GM12878 (cell line): Measurements from ENCODE around the gene SLC25A52. TPM values are rescaled to one million over a fixed set of nuclear protein-coding genes. Genes with fewer than 3 reads are reported as not detected.

Experiments
- ATAC-seq: fragments of 200-7000 bp; cut with Tn5 transposase; 3 replicates; pipeline ENCODE4 v1.9.1; 2020; ENCODE audit warnings: mild to moderate bottlenecking, moderate library complexity
- BruUV-seq: library from RNA; stranded (reverse); fragments of 400-500 nt; replicated peaks from 2 replicates; lab custom pipeline; 2021; lab: Mats Ljungman, UMichigan
- CTCF ChIA-PET: fragments of 300-600 bp; sonication (Branson Sonifier 250); formaldehyde crosslinking; extraction: SDS; loops from one replicate; lab custom pipeline; 2021; ENCODE audit warnings: inconsistent platforms; lab: Yijun Ruan, JAX
- POLR2A ChIA-PET: fragments of 350-600 bp; formaldehyde crosslinking; extraction: SDS; loops from one replicate; lab custom pipeline; 2021; ENCODE audit warnings: inconsistent platforms; lab: Charles Lee
- RAD21 ChIA-PET: fragments of 300-600 bp; sonication (Branson Sonifier 250); formaldehyde crosslinking; loops from one replicate; lab custom pipeline; 2023; ENCODE audit warnings: antibody characterized with exemption; ENCODE audit not compliant: unreplicated experiment; lab: Charles Lee
- SMC1A ChIA-PET: fragments of 300-600 bp; sonication (Branson Sonifier 250); formaldehyde crosslinking; loops from one replicate; lab custom pipeline; 2023; ENCODE audit not compliant: unreplicated experiment, uncharacterized antibody; lab: Charles Lee
- DNase-seq: peaks from one replicate; pipeline ENCODE4 v3.0.0-alpha.2; 2011; ENCODE audit warnings: low read depth, low spot score
- FAIRE-seq: peaks from 3 replicates; lab custom pipeline; 2011; peaks lifted over from hg19 to GRCh38; lab: Jason Lieb, UNC
- H2AFZ ChIP-seq: 2 replicates; pipeline ENCODE4 v1.6.0; 2011; ENCODE audit warnings: low read depth, low read length, control low read depth; ENCODE audit not compliant: control insufficient read depth
- H3K27ac ChIP-seq: 2 replicates; pipeline ENCODE4 v1.5.1; 2011; ENCODE audit warnings: control low read depth; ENCODE audit not compliant: control insufficient read depth, insufficient read depth
- H3K27me3 ChIP-seq, 2 experiments: replicated peaks in 1 of 2; 2 replicates each; pipeline versions ENCODE4 v1.6.0 to v1.6.1; 2011; ENCODE audit warnings: low read length in 1 of 2; ENCODE audit not compliant: control insufficient read depth in 2 of 2, insufficient read depth in 2 of 2
- H3K36me3 ChIP-seq, 2 experiments: 2 replicates each; pipeline ENCODE4 v1.5.1; 2011; ENCODE audit warnings: low read length in 1 of 2; ENCODE audit not compliant: control insufficient read depth in 2 of 2, insufficient read depth in 2 of 2
- H3K4me1 ChIP-seq: 2 replicates; pipeline ENCODE4 v1.6.1; 2011; ENCODE audit warnings: mild to moderate bottlenecking, low read length, moderate library complexity, mixed read lengths; ENCODE audit not compliant: control insufficient read depth, insufficient read depth
- H3K4me2 ChIP-seq: 2 replicates; pipeline ENCODE4 v1.6.0; 2011; ENCODE audit warnings: control low read depth; ENCODE audit not compliant: control insufficient read depth, insufficient read depth
- H3K4me3 ChIP-seq: fragments of 200-600 bp; sonication (generic); 2 replicates; pipeline ENCODE4 v1.5.1; 2016
- H3K79me2 ChIP-seq: 2 replicates; pipeline ENCODE4 v1.6.0; 2011; ENCODE audit warnings: low read length; ENCODE audit not compliant: control insufficient read depth, insufficient read depth
- H3K9ac ChIP-seq: 2 replicates; pipeline ENCODE4 v1.8.0; 2011; ENCODE audit warnings: low read length, control low read depth, mixed read lengths; ENCODE audit not compliant: control insufficient read depth, insufficient read depth
- H3K9me3 ChIP-seq: replicated peaks from 3 replicates; pipeline ENCODE4 v1.5.1; 2011; ENCODE audit warnings: mild to moderate bottlenecking, low read length; ENCODE audit not compliant: control insufficient read depth, insufficient read depth
- H4K20me1 ChIP-seq: 2 replicates; pipeline ENCODE4 v1.6.0; 2011; ENCODE audit not compliant: control insufficient read depth, insufficient read depth
- ASH2L ChIP-seq: fragments of 300-600, 200-600 bp; sonication (generic); IDR thresholded peaks from 2 replicates; pipeline ENCODE4 v1.6.1; 2017; ENCODE audit warnings: low read depth, mild to moderate bottlenecking, borderline replicate concordance
- BHLHE40 ChIP-seq, 2 experiments: fragments of 450-650 bp in 1 of 2; IDR thresholded peaks; 2 replicates each; pipeline ENCODE4 v1.6.1; 2011 to 2017; ENCODE audit warnings: low read depth in 2 of 2, borderline replicate concordance in 1 of 2, improper control_type of control experiment in 1 of 2, low read length in 1 of 2, mild to moderate bottlenecking in 1 of 2
- EZH2 ChIP-seq: IDR thresholded peaks from 2 replicates; pipeline ENCODE4 v1.6.1; 2012; ENCODE audit warnings: low read depth, mild to moderate bottlenecking, control low read depth, inconsistent platforms, low read length, borderline replicate concordance; ENCODE audit not compliant: control insufficient read depth
- FOS ChIP-seq: IDR thresholded peaks from 3 replicates; pipeline ENCODE4 v1.6.1; 2011; ENCODE audit warnings: borderline replicate concordance; ENCODE audit not compliant: insufficient read length; ENCODE audit errors: extremely low read depth
- JUNB ChIP-seq: IDR thresholded peaks from 2 replicates; pipeline ENCODE4 v1.6.1; 2016; ENCODE audit warnings: antibody characterized with exemption, mild to moderate bottlenecking
- MAX ChIP-seq: IDR thresholded peaks from 2 replicates; pipeline ENCODE4 v1.6.1; 2012; ENCODE audit warnings: low read depth, low read length, improper control_type of control experiment
- MTA2 ChIP-seq: fragments of 450-650 bp; IDR thresholded peaks from 2 replicates; pipeline ENCODE4 v1.6.1; 2016; ENCODE audit warnings: low read depth, mild to moderate bottlenecking, moderate library complexity
- MYC ChIP-seq: IDR thresholded peaks from 2 replicates; pipeline ENCODE4 v1.6.1; 2011; ENCODE audit warnings: mild to moderate bottlenecking, low read length, moderate library complexity, inconsistent platforms; ENCODE audit not compliant: insufficient read depth, insufficient replicate concordance, insufficient read length, severe bottlenecking
- NFIC ChIP-seq: IDR thresholded peaks from 2 replicates; pipeline ENCODE4 v1.6.1; 2012; ENCODE audit warnings: low read depth, mild to moderate bottlenecking, inconsistent platforms, low read length, moderate library complexity
- NR2F1 ChIP-seq: fragments of 450-650 bp; conservative IDR thresholded peaks from 2 replicates; pipeline ENCODE4 v1.6.1; 2017; ENCODE audit warnings: mild to moderate bottlenecking
- PAX8 ChIP-seq: fragments of 450-650 bp; IDR thresholded peaks from 2 replicates; pipeline ENCODE4 v1.6.1; 2017; ENCODE audit warnings: mild to moderate bottlenecking, moderate library complexity
- RAD51 ChIP-seq: fragments of 450-650 bp; IDR thresholded peaks from 2 replicates; pipeline ENCODE4 v1.6.1; 2016; ENCODE audit warnings: moderate library complexity, mild to moderate bottlenecking, inconsistent platforms
- SMARCA5 ChIP-seq: fragments of 450-650 bp; IDR thresholded peaks from 2 replicates; pipeline ENCODE4 v1.6.1; 2017; ENCODE audit warnings: mild to moderate bottlenecking
- SRF ChIP-seq, 2 experiments: IDR thresholded peaks; 2 replicates each; pipeline ENCODE4 v1.6.1; 2011; ENCODE audit warnings: low read depth in 2 of 2, low read length in 2 of 2, mild to moderate bottlenecking in 1 of 2, moderate library complexity in 1 of 2
- TCF3 ChIP-seq: IDR thresholded peaks from 2 replicates; pipeline ENCODE4 v1.6.1; 2012; ENCODE audit warnings: low read depth, mild to moderate bottlenecking, low read length, borderline replicate concordance; ENCODE audit not compliant: insufficient read depth
- ZNF24 ChIP-seq: fragments of 450-650 bp; IDR thresholded peaks from 2 replicates; pipeline ENCODE4 v1.6.1; 2017; ENCODE audit warnings: antibody characterized with exemption, mild to moderate bottlenecking
- WGBS: methylation state at CpG from one replicate; pipeline ENCODE4 v1.1.6; 2016; ENCODE audit warnings: low lambda C conversion rate; ENCODE audit not compliant: insufficient replicate concordance, insufficient coverage; ENCODE audit errors: missing lambda C conversion rate; 5-methylcytosine and 5-hydroxymethylcytosine counted together
- in situ Hi-C: fragments of 300-500 bp; cut with MboI; formaldehyde crosslinking; loops from 9 replicates; pipeline ENCODE4 v1.14.3; 2018; ENCODE audit warnings: mixed read lengths
- intact Hi-C: fragments of 100-400 bp; cut with micrococcal nuclease; formaldehyde crosslinking; loops from one replicate; pipeline ENCODE4 v1.14.2; 2022; ENCODE audit not compliant: unreplicated experiment
- polyA plus RNA-seq, 11 experiments: library from polyadenylated mRNA; depleted of rRNA in 4 of 11; unstranded in 6 of 11; stranded (reverse) in 5 of 11; fragments of >200 nt; fragmentation: Nextera tagmentation in 4 of 11; fragmentation: Illumina TruSeq in 1 of 11; extraction: Ambion mirVana in 4 of 11; extraction: Trizol in 1 of 11; gene quantifications; 1 replicate in 1 of 11; 2 replicates in 10 of 11; pipeline versions ENCODE4 v1.2.1 to v1.2.3, GENCODE V29; 2011 to 2016; ENCODE audit warnings: inconsistent platforms in 2 of 11, missing spikeins in 2 of 11, low read depth in 1 of 11
- total RNA-seq, 4 experiments: library from RNA; depleted of rRNA in 3 of 4; stranded (reverse); fragments of >200 nt in 3 of 4; fragmentation: Illumina TruSeq in 1 of 4; extraction: Trizol in 1 of 4; gene quantifications; 2 replicates each; pipeline versions ENCODE4 v1.2.1 to v1.2.3, GENCODE V29; 2013 to 2021
- TF ChIP-seq, protein P1 (sequence below): IDR thresholded peaks from 2 replicates; pipeline ENCODE4 v1.6.1; 2012; ENCODE audit warnings: improper control_type of control experiment, low read depth, low read length; ENCODE audit not compliant: insufficient replicate concordance

SLC25A52 gene
- total and polyA plus RNA-seq, 10 of the 15 experiments (the other 5 are each of a cell fraction or from before 2014, with no cell fraction given) = not detected

GRCh38 chr18:31711365-31712172 is 49.1 kb downstream of the SLC25A52 start:
- CTCF ChIA-PET = interaction anchor here (1.0 to 1.6 kb wide), 3 partner anchors 9 to 101 kb away, joined by 3 to 6 read pairs (median 5); no protein-coding TSS in a partner anchor
- Histone ChIP-seq H3K9me3 (no peaks in the 10 kb centered on the region; the same call in 2 of the 3 replicates), H3K79me2 (no peaks in the 10 kb centered on the region), H3K4me2 (no peak overlapping the region), H3K9ac (no peak overlapping the region), H3K27me3 (no peaks in the 10 kb centered on the region), H4K20me1 (no peaks in the 10 kb centered on the region), H3K4me1 (no peaks in the 10 kb centered on the region), H3K4me3 (no peak overlapping the region), H3K36me3 (no peaks in the 10 kb centered on the region), H2AFZ (no peak overlapping the region), H3K27ac (no peak overlapping the region)
- FAIRE-seq = no peak
- WGBS = 45% methylated on average over 3 of the region's 3 CpGs
- in situ Hi-C loops = no loop called here
- DNase-seq = no peak
- intact Hi-C loops = no loop called here
- POLR2A ChIA-PET = no interaction called here
- TF ChIP-seq PAX8 (no peak), MYC (no peak), NR2F1 (no peak), JUNB (no peak), MTA2 (no peak), SMARCA5 (no peak), TCF3 (no peak), NFIC (no peak), RAD51 (no peak), ASH2L (no peak), FOS (no peak), EZH2 (no peak), SRF (IDR thresholded peaks at IDR 0.05; ENCODE audit: low read depth in 2 of 2, low read length in 2 of 2) (no peak), BHLHE40 (IDR thresholded peaks at IDR 0.05; ENCODE audit: borderline replicate concordance in 1 of 2, low read depth in 2 of 2, low read length in 1 of 2) (no peak), ZNF24 (no peak), MAX (no peak)
- TF ChIP-seq, protein P1, sequence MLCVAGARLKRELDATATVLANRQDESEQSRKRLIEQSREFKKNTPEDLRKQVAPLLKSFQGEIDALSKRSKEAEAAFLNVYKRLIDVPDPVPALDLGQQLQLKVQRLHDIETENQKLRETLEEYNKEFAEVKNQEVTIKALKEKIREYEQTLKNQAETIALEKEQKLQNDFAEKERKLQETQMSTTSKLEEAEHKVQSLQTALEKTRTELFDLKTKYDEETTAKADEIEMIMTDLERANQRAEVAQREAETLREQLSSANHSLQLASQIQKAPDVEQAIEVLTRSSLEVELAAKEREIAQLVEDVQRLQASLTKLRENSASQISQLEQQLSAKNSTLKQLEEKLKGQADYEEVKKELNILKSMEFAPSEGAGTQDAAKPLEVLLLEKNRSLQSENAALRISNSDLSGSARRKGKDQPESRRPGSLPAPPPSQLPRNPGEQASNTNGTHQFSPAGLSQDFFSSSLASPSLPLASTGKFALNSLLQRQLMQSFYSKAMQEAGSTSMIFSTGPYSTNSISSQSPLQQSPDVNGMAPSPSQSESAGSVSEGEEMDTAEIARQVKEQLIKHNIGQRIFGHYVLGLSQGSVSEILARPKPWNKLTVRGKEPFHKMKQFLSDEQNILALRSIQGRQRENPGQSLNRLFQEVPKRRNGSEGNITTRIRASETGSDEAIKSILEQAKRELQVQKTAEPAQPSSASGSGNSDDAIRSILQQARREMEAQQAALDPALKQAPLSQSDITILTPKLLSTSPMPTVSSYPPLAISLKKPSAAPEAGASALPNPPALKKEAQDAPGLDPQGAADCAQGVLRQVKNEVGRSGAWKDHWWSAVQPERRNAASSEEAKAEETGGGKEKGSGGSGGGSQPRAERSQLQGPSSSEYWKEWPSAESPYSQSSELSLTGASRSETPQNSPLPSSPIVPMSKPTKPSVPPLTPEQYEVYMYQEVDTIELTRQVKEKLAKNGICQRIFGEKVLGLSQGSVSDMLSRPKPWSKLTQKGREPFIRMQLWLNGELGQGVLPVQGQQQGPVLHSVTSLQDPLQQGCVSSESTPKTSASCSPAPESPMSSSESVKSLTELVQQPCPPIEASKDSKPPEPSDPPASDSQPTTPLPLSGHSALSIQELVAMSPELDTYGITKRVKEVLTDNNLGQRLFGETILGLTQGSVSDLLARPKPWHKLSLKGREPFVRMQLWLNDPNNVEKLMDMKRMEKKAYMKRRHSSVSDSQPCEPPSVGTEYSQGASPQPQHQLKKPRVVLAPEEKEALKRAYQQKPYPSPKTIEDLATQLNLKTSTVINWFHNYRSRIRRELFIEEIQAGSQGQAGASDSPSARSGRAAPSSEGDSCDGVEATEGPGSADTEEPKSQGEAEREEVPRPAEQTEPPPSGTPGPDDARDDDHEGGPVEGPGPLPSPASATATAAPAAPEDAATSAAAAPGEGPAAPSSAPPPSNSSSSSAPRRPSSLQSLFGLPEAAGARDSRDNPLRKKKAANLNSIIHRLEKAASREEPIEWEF = no peak
- ATAC-seq = no peak
- SMC1A ChIA-PET = interaction anchor here (1.3 kb wide), 1 partner anchor 63 kb away, joined by 4 read pairs; no protein-coding TSS in a partner anchor
- BruUV-seq = no TSS peak
- RAD21 ChIA-PET = no interaction called here
